ENCODE data around the gene SGCD.

DNA sequence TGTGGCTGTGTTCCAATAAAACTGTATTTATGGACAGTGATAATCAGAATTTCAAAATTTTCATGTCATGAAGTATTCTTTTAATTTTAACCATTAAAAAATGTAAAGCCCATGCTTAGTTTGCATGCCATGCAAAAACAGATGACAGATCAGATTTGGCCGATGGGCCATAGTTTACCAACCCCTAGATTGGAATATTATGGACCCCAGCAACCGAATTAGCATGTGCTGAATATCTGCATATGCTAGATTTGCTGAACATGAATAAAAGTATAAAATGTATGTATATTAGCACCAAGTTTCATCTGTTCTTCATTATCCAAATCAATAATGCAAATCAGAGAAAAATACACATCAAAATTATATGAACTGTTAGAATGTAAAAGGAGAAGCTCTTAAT lies 364.6 kb downstream of the SGCD start:
- TF ChIP-seq, protein P1, sequence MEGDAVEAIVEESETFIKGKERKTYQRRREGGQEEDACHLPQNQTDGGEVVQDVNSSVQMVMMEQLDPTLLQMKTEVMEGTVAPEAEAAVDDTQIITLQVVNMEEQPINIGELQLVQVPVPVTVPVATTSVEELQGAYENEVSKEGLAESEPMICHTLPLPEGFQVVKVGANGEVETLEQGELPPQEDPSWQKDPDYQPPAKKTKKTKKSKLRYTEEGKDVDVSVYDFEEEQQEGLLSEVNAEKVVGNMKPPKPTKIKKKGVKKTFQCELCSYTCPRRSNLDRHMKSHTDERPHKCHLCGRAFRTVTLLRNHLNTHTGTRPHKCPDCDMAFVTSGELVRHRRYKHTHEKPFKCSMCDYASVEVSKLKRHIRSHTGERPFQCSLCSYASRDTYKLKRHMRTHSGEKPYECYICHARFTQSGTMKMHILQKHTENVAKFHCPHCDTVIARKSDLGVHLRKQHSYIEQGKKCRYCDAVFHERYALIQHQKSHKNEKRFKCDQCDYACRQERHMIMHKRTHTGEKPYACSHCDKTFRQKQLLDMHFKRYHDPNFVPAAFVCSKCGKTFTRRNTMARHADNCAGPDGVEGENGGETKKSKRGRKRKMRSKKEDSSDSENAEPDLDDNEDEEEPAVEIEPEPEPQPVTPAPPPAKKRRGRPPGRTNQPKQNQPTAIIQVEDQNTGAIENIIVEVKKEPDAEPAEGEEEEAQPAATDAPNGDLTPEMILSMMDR (IDR thresholded peaks at IDR 0.05), result no peak
- no peak for TF ChIP-seq POLR2A (IDR thresholded peaks at IDR 0.05)

All from uterus (tissue), 2 donors.